Glomerular endothelial cell (primary cell): ENCODE results near the gene LZIC. TPM values are rescaled to one million over a fixed set of nuclear protein-coding genes. Genes with fewer than 3 reads are reported as not detected.
"Not testable (repeated sequence)": the region's sequence is repeated elsewhere in the genome, so short reads cannot be mapped to it uniquely, and the experiment has no call there.

Experiments
- DNase-seq: peaks from one replicate; pipeline ENCODE4 v3.0.0-alpha.2; 2011; ENCODE audit warnings: low read depth, low spot score; ENCODE audit errors: extremely low read depth
- total RNA-seq: library from RNA; depleted of rRNA; stranded (reverse); fragments of >200 nt; gene quantifications from 2 replicates; pipeline ENCODE4 v1.2.3, GENCODE V29; 2015

LZIC gene
- total RNA-seq: 16.9 and 24.3 TPM in 2 replicates

DNA sequence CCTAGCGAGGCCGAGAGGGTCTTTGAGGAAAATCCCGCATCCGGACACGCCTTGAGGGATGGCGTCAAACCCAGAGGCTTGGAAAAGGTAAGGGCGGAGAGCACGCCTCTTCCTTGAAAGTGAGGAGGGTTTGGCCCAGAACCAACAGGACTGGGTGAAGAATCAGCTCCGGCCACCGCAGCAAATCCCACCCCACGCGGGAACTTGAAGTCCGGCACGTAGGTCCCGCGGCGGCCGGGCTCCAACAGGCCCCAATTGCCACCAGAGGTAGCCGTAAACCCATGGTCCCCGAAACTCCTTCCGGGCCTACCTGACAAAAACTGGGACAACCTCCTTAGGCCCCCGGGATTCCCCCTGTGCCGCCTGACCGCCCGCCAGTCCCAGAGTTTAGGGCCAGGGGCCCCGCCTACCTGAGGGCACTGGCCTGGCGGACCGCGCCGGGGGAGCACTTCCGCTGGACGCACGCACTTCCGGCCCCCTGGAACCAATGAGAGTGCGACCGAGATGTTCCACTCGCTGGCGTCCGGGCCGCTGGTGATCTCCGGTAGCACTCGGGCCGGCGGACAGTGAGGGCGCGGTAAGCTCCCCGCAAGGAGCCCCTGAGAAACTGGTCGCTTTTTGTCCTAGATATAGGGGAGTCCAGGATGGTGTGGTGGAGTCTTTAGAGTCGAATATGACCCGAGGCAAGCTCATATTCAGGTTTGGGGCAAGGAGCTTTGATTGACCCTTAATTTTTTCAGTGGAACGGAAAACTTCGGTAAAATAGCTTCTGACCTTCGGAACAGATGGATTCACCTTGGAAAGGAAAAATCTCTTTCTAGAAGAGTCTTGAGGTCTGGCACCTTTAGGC is at the start of gene LZIC, which contains the start of gene NMNAT1:
Gene LZIC, minus strand, starts transcription at position 453 of the 850 bp plus-strand sequence. CDS start 6,772 bp downstream, outside the sequence.
Gene NMNAT1, plus strand, starts transcription at position 537 of the 850 bp plus-strand sequence. CDS start 28,599 bp downstream, outside the sequence.
- DNase-seq: no peak

DNA sequence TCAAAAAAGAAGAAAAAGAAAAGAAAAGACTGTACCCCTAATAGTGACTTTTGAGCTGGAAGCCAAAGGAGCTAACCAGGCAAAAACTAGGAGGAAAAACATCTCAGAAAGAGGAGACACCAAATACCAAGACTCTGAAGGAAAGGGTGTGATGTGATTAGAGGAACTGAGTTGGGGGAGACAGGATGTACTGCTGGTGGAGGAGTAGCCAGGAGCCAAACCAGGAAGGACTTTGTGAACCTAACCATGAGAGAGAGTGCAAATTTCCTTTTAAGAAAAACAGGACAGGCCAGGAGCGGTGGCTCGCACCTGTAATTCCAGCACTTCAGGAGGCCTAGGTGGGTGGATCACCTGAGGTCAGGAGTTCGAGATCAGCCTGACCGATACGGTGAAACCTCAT is 49.7 kb upstream of the LZIC start:
- no peak for DNase-seq

DNA sequence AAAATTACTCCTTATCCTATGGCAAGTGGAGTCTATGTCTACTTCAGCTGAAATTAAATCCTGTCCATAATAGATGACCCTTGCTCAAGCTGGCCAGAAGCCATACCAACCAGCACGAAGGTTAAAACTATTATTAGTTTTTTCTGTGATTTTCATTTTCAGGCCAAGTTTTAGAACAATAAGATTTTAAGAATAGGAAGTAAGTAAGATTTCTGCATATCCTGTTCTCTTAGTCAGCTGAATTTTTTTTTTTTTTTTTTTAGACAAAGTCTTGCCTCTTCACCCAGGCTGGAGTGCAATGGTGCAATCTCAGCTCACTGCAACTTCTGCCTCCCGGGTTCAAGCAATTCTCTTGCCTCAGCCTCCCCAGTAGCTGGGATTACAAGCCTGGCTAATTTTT is 47.8 kb upstream of the LZIC start:
- peak; percentile 64 for DNase-seq

DNA sequence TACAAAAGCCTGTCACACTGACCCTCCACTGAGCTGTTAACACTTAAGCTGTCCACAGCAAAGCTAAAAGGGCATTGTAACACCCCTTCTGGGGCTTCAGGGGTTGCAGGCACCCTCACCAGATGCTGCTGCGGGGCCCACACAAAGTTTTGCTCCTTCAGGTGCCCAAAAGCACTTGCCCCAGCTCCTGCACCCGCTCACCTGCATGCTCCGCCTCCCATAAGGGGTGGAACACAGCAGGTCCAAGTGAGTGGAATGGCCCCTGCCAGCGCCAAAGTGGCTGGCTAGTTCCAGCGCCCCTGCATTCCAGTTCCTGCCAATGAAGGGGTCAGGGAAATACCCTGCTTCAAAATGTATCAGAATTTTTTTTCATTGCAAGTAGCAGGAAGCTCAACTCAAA is 46.6 kb upstream of the LZIC start:
- no peak for DNase-seq

DNA sequence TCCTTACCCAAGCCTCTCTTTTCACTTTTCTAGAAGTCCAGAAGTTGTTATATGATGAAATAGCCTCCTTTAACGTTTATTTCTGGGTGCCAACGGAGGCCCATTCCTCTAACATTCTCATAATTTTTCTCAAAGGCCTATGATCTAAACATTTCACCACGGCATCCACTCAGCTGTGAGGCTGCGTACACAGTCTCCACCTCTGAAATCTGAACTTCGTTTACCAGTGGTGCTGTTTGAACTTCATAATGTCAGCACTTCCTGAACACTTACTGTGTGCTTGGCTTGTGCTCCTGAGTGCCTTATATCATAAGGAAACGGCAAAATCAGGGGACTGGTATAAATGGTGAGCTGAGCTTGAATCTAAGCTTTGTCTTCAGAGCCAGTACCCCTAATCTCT is 41.8 kb upstream of the LZIC start:
- no peak for DNase-seq

DNA sequence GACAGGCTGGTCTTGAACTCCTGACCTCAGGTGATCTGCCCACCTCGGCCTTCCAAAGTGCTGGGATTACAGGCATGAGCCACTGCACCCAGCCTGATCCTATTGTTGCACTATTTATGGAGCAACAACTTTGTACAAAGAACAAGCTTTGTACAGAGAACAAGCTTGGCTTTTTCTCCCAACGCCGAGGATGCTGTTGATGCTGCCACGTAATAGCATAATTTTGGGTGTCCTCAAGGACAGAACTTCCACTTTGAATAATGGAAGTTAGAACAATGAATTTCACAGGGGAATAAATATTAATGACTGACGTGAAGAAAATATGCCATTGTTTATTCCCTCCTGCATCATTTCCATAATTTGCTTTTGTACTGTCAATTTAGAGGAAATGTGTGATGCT is 41.1 kb upstream of the LZIC start:
- DNase-seq: no peak

DNA sequence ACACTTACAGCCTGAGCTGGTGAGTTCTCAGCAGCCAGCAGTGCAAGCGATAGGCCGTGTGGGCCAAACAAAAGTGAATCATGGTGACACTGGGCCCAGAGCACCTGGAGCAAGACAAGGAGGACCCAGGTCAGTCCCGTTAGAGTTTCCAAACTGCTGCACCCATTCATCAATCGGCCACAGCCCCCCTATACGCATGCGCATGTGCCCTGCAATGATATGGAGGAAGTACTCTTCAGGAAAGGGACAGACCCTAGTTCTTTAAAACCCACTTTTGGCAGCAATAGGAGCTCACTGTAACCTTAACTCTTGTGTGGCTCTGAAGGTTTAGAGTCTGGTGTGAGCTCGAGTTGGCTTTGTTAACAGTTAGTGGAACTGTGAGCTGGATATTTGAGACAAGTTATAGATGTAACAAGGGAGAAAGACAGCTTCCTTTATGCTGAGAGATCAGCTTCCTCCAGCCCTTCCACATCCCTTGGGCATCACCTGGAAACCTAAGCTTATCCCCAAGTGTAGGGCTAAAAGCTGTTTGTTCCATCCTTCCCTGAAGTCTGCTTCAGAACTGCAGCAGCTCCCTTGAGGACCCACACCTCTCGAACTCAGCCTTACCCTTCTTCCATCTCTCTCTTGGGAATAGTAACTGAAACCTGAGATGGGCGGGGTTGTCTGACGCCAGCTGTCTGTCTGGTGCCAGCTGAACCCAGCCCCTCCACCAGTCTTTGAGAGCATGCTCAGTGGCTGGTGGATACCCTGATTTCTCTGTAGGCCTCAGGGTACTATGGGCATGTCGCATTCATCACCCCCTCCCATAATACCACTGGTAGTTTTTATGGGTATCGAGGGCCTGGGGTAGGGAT is 17.7 kb upstream of the LZIC start:
- DNase-seq: no peak

DNA sequence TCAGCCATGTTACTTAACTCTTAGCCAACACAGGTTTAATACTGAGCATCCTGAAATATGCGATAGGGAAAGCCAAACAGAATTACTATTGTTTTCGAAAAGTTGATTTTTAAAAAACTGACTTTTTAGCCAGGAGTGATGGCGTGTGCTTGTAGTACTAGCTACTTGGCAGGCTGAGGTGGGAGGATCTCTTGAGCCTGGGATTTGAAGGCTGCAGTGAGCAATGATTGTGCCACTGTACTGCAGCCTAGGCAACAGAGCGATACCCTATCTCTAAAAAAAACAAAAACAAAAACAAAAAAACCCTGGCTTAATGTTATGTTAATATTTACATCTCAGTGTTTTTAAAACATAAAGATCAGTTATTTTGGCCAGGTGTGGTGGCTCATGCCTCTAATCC is 16.8 kb upstream of the LZIC start:
- no peak for DNase-seq

DNA sequence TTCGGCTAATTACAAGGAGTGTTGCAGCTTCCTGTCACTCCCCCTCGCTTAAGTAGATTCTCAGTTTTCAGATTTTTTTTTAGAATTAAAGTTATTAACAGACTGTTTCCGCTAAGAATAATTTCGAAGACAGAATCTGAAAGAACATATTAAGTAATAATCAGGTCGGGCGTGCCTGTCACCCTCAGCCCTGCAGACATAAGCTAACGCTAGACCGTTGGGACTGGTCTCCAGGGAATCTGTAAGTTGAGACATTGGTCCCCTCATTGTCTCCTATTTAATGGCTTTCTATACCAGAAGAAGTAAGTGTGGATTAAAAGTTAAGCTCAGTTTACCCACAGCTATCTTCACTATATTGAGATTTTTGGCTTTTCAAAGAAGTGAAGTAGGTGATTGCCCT is 14.5 kb upstream of the LZIC start:
- no peak for DNase-seq

DNA sequence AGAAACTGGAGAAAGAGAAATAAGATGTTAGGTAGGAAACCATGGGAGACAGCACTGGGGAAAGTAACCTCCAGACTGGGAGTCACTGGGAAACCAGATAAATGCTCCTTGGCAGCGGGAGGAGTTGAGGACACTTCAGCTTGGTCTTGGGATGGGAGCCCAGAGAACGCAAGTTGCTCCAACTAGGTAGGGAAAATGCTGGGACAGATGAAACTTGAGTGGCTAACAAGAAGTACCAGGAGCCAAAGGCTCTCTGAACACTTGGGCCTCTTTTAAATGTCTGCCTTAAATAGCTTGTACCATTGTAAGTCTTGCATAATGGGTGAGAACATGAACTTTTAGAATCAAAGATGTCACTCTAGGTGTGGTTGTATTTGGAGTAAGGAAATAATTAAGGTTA is 3.1 kb upstream of the LZIC start:
- no peak for DNase-seq

DNA sequence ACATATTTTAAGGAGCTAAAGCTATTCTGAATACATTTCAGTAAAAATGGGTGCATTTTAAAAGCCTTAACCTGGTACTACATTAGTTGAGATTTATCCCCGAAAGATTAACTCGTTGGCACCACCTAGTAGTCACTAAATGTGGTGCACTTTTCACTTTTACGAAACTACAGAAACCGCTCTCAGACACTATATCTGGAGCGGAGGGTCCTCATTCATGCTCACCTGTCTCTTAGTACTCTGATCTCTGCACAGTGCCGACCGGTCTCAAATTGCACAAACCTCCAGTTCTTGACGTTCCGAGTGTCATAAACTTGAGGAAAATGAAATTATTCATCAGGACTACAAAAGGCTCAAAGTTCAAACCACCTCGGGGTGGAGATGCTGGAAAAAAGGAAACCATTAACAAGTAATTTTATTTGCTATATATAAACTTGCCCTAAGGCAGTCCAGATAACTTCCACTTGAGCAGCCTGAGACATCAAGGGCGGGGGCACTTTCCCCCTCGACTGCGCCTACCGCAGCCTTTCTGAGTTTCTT is 722 bp downstream of the LZIC start:
- DNase-seq: no peak

DNA sequence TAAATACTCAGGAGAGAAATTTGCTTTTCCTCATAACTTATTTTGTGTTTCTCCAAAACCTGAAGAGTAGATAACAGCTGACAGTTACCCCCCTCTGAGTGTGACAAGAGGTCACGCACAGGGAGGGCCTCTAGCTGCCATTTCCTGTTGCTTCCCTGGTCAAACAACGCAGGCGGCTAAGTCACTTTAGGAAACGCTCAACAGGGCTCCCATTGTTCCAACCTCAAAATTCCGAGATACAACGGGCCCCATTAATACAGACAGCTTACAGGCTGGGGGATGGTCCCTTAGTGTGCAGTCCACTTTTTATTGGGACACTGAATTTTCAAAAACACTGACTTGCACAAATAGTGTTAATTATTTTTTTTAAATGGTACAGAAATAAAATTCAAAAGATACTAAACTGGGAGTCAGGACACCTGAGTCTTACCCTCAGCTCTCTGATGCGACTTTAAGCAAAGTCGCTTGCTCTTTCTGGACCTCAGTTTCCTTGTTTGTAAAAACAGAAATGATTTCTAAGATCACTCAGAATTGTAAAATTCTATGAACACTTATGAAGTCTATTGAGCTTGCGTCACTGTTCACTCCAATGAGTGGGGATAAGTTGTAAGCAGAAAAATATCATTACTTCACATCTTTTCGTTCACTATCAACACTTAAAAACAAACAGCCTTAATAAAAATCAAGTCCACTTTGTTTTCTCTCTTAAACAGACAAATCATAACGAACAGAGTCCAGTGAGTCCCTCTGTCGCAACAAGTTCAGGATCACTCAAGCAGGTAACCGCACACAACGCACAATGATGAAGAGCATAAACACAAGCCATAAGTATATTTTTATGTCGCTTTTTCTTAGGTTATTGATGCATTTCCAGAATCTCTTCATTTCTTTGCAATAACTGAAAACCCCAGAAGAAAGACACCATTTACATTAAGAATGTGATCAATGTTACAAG is 13.5 kb downstream of the LZIC start:
- DNase-seq: no peak

DNA sequence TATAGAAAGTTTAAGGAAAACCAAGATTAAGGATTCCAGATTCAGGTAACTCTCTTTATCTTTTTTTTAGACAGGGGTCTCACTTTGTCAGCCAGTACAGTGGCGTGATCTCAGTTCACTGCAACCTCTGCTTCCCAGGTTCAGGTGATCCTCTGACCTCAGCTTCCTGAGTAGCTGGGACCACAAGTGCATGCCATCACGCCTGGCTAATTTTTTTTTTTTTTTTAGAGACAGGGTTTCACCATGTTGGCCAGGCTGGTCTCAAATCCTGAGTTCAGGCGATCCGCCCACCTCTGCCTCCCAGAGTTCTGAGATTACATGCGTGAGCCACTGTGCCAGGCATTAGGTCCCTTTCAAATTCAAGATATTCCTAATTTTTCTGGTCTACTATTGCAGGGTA is 15.9 kb downstream of the LZIC start:
- DNase-seq: no peak

DNA sequence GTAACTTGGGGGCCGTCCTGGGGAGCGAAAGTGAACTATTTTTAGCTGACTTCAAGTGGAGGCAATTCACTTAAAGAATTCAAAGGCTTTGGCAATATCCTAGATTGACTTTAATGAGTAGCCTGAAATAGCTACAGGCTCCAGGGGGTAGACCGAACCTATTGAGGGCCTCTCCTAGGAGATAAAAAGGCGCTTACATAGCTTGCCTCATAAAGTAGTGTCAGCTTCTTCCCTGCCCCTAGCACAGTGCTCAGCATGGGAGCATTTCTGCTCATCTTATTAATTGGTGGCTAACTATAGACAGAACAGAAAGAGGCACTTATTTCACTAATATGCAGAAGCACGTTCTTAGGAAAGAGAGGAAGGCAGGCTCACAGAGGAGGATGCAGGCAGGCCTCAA is 20.8 kb downstream of the LZIC start:
- DNase-seq: no peak

DNA sequence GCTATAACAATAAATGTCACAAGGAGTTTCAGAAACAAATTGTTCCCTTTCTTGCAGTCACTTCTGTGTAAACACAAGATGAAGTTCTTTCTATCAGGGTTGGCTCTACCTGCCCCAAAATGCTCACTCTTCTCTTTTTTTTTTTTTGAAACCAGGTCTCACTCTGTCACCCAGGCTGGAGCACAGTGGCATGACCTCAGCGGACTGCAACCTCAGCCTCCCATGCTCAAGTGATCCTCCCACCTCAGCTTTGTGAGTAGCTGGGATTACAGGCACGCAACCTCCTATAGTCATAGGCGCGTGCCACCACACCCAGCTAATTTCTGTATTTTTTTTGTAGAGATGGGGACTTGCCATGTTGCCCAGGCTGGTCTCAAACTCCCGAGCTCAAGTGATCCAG is 22.6 kb downstream of the LZIC start:
- DNase-seq: no peak

DNA sequence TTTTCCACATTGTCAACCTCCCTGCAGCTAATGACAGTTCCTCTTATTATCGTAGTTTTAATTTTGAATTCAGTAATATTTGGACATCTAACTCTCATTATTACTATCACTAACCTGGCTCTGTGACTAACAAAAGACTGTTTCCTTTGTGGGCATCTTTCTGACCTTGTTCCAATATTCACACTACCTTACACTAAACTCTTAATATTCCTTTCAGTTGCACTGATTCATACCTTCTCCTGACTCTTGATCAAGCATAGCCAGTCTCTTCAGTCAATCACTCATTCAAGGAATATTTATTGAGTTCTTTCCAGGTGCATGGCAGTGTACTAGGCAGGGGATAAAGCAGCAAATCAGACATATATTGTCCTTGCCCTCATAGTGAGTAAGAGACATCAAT is 25.3 kb downstream of the LZIC start:
- no peak for DNase-seq

DNA sequence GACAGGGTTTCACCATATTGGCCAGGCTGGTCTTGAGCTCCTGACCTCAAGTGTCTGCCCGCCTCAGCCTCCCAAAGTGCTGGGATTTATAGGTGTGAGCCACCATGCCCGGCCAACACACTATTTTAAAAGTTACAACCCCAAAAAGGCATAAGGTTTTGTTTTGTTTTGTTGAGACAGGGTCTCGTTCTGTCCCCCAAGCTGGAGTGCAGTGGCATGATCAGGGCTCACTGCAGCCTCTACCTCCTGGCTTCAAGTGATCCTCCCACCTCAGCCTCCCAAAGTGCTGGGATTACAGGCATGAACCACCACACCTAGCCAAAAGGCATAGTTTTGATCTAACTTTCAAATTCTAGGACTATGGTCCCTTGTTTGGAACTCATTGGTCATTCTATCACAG is 25.7 kb downstream of the LZIC start:
- not testable (repeated sequence) for DNase-seq

DNA sequence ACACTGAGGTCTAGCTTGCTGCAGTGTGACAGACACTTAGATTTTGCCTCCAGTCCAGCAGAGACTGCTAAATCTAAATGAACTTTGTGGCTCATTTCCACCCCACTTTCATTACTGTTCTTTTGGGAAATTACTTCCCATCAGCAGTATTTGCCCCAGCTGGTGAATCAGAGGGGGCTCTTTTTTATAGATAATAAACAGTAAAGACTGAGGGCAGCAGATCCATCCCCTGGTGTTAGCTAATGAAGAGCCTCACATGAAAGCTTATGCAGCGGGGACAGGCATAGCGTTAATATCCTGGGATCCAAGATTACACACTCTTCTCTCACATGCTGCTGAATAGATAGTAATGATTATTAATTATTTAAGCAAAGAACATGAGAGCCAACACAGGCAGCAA is 26.7 kb downstream of the LZIC start:
- no peak for DNase-seq

DNA sequence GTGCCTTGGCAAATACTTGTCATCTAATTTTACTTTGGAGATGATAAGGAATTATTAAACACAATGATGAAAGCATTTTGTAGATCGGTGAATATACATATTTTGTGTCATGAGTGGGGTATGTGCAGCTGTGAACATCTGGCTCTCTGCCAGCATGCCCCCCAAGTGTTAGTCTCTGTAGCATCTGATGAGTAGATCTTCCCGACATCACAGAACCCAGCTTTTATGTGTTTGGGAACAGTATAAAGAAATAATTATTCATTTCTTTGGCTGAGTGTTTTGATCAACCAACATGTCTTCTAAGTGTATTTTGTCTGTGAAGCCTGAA is 28.6 kb downstream of the LZIC start:
- DNase-seq: no peak

DNA sequence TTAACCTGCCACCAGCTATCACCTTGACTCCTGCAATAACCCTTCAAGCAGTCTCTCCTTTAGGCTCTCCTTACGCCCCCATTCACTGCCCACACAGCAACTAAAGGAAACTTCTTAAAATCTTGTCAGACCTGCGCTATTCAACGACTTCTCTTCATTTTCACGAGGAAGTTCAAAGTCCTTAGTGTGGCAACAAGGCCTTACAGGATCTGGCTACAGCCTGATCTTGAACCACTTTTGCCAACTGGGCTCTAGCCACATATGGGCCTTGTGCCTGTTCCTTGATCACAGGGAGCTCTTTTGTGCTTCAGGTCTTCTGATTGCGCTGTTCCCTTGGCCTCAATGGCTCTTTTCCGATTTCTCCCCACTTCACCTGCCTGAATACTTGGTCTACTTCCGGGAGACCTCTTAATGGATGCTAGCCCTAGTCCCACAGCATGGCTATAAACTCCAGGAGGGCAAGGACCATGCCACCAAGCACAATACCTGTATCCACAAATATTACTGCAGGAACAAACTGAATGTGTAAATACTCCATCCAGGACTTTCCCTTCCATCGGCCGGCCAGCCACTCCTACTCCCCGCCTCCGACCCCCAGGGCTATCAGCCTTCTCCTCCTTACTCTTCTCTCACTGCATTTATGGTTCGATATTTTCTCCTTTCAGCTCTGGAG is 30.8 kb downstream of the LZIC start:
- DNase-seq: no peak
